ENCODE results near the gene INO80.
"Not testable (repeated sequence)": the region's sequence is repeated elsewhere in the genome, so short reads cannot be mapped to it uniquely, and the experiment has no call there.

Gene INO80

DNA sequence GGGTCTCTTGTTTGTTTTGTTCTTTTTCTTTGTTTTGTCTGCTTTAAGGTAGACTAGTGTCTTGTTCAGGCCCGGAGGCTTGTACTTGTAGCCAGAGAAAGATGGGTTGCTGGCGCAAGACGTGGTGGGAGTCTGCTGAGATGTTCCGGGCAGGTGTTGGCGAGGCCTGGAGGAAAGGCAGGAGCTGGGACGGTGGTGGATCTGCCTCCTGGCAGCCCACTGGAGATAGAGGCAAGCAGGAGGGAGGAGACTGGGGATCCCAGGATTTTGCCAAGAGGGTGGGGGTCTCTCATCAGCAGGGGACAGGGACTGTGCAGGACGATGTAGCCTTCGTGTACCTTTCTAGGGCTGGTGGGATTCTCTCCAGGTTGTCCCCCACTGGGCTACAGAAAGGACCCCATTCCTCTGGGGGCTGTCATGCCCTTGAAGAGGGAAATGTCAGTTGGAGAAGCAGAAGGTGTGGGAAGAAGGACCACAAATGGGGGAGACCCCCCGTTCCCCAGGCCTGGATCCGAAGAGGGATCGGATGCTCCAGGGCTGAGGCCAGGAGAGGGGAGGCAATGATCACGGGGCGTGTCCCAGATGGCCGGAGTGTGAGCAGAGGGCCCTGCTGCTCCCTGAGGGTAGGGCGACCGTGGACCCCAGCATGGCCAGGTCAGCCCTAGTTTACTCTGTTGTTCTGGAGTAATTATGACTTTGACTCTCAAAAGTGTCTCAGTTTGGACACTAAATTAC lies 155.8 kb downstream of the INO80 start:
- DNase-seq, result no peak

- DNase-seq, result no peak
Measured at GRCh38 chr15:40959331-40960141, 156.5 kb downstream of the INO80 start.

DNA sequence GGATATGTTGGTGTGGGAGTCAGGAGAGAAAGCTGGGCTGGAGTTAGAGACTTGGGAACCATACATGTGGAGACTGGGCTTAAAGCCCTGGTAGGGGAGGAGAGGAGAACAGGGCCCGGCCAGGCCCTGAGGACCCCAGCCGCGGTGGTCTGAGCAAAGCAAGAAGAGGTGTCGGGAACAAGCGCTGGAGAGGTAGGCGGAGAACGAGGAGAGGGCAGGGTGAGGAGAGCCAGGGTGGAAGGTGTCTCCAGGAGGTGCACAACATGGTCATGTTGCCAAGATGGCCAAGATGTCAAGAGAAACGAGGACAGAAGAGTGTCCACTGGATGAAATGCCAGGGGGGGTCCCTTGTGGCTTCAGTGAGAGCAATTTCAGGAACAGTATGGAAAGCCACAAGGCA lies 157.4 kb downstream of the INO80 start:
- DNase-seq, result no peak

- no peak for DNase-seq
Measured at GRCh38 chr15:40958146-40958545, 157.9 kb downstream of the INO80 start.

DNA sequence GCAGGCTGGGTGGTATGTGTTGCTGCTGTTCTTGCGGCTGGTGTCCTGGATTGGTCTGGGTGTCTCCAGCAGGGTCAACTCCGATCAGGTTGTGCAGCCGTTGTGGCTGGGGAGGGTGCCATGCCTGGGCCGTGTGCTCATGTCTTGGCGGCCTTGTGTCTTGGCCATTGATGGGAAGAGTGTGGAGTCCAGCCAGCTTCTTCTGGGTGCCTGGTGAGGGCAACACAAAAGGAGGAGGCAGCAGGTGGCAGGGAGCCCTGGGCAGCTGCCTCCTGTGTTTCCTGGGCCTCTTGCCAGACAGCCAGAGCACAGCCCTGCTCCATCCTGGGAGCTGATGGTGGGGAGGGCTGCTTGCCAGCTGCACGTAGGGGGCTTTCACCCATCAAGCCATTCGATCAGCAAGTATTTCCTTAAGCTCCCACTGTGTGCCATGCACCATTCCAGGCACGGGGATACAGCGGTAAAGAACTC lies 158.5 kb downstream of the INO80 start:
- DNase-seq, result no peak

- DNase-seq, result no peak
Measured at GRCh38 chr15:40957041-40957555, 159.0 kb downstream of the INO80 start.

GRCh38 chr15:40956541-40956982 lies 159.5 kb downstream of the INO80 start:
- no peak for DNase-seq

GRCh38 chr15:40955930-40956540 lies 160.0 kb downstream of the INO80 start:
- no peak for DNase-seq

DNA sequence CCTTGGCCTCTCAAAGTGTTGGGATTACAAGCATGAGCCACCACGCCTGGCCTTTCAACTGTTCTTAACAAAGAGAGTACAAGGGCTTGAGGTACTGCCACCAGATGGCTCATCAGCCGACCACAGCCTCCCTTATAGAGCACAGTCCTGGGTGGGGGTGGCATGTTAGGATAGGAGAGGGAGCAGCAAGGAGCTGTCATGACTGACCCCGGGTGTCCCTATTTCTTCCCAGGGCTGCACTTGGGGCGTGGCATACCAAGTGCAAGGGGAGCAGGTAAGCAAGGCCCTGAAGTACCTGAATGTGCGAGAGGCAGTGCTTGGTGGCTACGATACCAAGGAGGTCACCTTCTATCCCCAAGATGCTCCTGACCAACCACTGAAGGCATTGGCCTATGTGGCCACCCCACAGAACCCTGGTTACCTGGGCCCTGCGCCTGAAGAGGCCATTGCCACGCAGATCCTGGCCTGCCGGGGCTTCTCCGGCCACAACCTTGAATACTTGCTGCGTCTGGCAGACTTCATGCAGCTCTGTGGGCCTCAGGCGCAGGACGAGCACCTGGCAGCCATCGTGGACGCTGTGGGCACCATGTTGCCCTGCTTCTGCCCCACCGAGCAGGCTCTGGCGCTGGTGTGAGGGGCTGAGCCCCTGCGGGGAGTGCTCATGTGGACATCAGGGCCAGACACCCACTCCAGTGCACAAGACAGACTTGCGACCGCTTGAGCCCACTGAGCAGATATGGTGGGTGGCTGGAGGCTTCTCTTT lies 160.8 kb downstream of the INO80 start:
- DNase-seq, result peak; percentile 26

DNA sequence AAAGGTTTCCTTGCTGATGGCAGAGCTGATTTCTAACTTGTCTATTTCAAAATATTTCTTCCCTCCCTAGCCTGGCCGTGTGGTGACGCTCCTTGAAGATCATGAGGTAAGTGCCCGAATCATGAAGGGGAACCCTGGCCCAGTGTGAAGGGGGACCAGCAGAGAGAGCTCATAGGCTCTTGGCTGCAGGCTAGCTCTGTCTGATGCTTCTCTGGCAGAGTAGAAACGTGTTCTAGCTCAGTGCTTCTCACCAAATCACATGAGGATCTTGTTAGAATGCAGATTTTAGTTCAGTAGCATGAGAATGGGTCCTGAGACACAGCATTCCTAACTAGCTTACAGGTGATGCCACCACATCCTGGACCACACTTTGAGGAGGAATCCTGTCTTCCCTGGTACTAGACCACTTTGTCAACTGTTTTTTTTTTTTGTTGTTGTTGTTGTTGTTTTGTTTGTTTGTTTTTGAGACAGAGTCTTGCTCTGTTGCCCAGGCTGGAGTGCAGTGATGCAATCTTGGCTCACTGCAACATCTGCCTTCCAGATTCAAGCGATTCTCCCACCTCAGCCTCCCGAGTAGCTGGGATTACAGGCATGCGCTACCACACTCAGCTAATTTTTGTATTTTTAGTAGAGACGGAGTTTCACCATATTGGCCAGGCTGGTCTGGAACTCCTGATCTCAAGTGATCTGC lies 161.8 kb downstream of the INO80 start:
- DNase-seq, result not testable (repeated sequence)

DNA sequence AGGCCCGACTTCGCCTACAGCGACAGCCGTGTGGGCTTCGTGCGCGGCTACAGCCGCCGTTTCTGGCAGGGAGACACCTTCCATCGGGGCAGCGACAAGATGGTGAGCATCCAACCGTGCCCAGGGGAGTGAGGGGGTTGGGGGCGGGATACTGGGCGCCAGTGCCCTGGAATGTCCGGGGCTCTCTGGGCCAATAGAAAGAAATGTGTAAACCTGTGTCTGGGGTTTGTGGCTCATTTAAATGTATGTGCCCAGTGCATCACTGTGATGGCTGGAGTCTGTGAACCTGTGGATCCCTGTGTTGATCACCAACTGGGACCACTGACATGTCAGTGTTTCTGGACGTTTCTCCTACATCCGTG lies 162.4 kb downstream of the INO80 start:
- no peak for DNase-seq

- DNase-seq, result peak; percentile 99
Measured at GRCh38 chr15:40952901-40953712, 163.0 kb downstream of the INO80 start, which contains the start of gene CHAC1. Gene CHAC1, plus strand, starts transcription at chr15:40953471. Its CDS starts 113 bp downstream, at chr15:40953584.

- no peak for DNase-seq
Measured at GRCh38 chr15:40952301-40952900, 163.7 kb downstream of the INO80 start.

- DNase-seq, result no peak
Measured at GRCh38 chr15:40951764-40952163, 164.3 kb downstream of the INO80 start.

DNA sequence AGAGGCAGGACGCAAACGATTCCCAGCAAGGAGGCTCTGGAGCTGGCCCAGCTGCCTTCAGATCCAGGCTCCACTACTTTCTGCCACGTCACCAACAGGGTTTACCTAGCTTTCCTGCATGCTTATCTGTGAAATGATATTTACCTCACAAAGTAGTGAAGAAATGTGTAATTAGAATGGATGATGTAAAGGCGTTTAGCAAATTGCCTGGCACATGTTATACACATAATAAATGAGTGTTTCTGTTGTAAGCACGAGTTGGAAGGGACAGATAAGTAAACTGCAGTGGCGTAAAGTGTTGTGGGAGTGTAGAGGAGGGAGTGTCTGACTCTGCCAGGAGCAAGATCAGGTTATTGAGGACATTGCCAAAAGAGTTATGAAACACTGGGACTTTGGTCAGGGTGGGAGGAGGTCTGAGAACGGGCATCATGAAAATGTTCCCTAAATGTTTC lies 166.3 kb downstream of the INO80 start:
- DNase-seq, result no peak

- no peak for DNase-seq
Measured at GRCh38 chr15:40948706-40949473, 167.2 kb downstream of the INO80 start.

GRCh38 chr15:40944510-40945296 lies 171.4 kb downstream of the INO80 start:
- DNase-seq, result no peak

- DNase-seq, result no peak
Measured at GRCh38 chr15:40943764-40944365, 172.2 kb downstream of the INO80 start.
